GM10266 (cell line): Measurements from ENCODE around the gene SALL4.
"Not testable (repeated sequence)": the region's sequence is repeated elsewhere in the genome, so short reads cannot be mapped to it uniquely, and the experiment has no call there.

Experiments used
- DNase-seq: peaks from one replicate; pipeline ENCODE4 v3.0.0; 2012; ENCODE audit errors: extremely low spot score
- CTCF ChIP-seq: IDR thresholded peaks from 2 replicates; pipeline ENCODE4 v1.5.1; 2012; ENCODE audit warnings: mild to moderate bottlenecking, low read depth; ENCODE audit not compliant: control insufficient read depth, insufficient read depth; ENCODE audit errors: missing control alignments

Gene SALL4

GRCh38 chr20:51739722-51740249 lies 62.5 kb downstream of the SALL4 start:
- no peak for DNase-seq
- no peak for TF ChIP-seq CTCF

- TF ChIP-seq CTCF, result no peak
- no peak for DNase-seq
Measured at GRCh38 chr20:51738877-51739447, 63.4 kb downstream of the SALL4 start.

GRCh38 chr20:51738261-51738660 lies 64.1 kb downstream of the SALL4 start:
- not testable (repeated sequence) for DNase-seq

GRCh38 chr20:51736947-51737346 lies 65.4 kb downstream of the SALL4 start:
- no peak for TF ChIP-seq CTCF
- DNase-seq, result no peak

- DNase-seq, result no peak
- TF ChIP-seq CTCF, result no peak
Measured at GRCh38 chr20:51735728-51736600, 66.4 kb downstream of the SALL4 start.

- no peak for DNase-seq
Measured at GRCh38 chr20:51734876-51735720, 67.2 kb downstream of the SALL4 start.

GRCh38 chr20:51733070-51733469 lies 69.3 kb downstream of the SALL4 start:
- no peak for DNase-seq
- no peak for TF ChIP-seq CTCF

More at GRCh38 chr20:51734876-51735720, 67.2 kb downstream of the SALL4 start:
- no peak for TF ChIP-seq CTCF
